Measurements from ENCODE around the gene GPR6.

The GPR6 gene

GRCh38 chr6:109978174-109979032, at the start of gene GPR6:
GPR6 (plus strand) TSS chr6:109978311; CDS start chr6:109979113, 802 bp downstream.
- peak; percentile 42 for DNase-seq

- DNase-seq: no peak
These were observed 43.8 kb upstream of the GPR6 start for GRCh38 chr6:109934293-109934692.

- no peak for DNase-seq
These were observed 38.5 kb upstream of the GPR6 start for GRCh38 chr6:109939654-109940053.

DNA sequence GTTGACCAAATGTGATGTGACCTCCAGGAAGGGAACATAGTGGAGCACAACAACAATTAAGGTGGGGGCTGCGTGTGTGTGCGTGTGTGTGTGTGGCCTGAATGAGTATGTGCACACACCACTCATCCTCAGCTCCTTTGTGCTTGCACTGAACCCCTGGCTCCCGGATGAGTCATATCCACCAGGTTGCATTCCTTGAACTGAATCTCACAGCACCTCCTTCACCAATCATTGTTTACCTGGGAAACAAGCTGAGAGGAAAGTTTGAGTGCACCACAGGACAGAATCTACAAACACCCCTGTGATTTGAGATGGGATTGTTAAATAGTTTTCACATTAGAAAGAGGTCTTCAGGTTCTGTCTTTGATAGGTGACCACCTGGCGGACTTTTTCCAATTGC, 33.7 kb upstream of the GPR6 start:
- no peak for DNase-seq

- no peak for DNase-seq
These were observed 33.0 kb upstream of the GPR6 start for GRCh38 chr6:109945091-109945490.

GRCh38 chr6:109946979-109947378, 31.1 kb upstream of the GPR6 start:
- no peak for DNase-seq

- DNase-seq: no peak
These were observed 28.6 kb upstream of the GPR6 start for GRCh38 chr6:109949281-109950065.

- no peak for DNase-seq
These were observed 22.6 kb upstream of the GPR6 start for GRCh38 chr6:109955491-109955890.

- DNase-seq: no peak
These were observed 19.5 kb upstream of the GPR6 start for GRCh38 chr6:109958626-109959025.

GRCh38 chr6:109961611-109962041, 16.5 kb upstream of the GPR6 start:
- no peak for DNase-seq

- DNase-seq: no peak
These were observed 15.8 kb upstream of the GPR6 start for GRCh38 chr6:109962271-109962670.

- DNase-seq: no peak
These were observed 14.4 kb upstream of the GPR6 start for GRCh38 chr6:109963598-109964170.

GRCh38 chr6:109964949-109965348, 13.2 kb upstream of the GPR6 start:
- DNase-seq: no peak

DNA sequence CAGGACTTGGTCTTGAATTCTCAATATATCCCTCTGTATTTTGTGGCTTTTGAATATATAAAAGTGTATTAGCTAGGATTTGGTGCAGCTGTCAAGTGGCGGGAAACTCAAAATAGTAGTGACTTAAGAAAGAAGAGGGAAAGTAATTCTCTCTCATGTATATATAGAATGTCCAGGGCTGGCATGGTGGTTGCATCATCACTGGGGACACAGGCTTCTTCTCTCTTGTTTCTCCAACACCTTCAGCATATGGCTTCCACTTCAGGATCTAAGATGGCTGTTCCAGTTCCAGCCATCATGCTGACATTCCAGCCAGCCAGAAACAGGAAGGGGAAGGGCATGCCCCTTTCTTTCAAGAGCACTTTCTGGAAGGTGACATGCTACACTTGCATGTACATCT, 11.8 kb upstream of the GPR6 start:
- no peak for DNase-seq

DNA sequence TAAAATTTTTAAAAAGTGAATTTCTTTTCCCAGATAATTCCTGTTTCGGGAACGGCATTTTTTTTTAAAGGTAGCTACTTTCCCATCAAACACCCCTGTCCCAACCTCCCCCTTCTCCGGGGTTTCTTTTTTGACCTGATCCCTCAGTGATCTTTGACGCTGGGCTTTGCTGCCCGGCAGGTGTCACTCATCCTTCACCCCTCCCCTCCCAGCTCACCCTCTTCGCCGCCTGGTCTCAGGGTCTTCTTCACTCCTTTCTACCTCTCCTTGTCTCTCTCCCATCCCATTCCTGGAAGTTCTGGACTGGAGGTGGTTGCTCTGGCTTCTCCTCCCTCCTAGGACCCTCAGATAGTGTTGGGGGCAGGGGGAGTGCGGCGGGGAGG, 329 bp upstream of the GPR6 start:
- DNase-seq: no peak

DNA sequence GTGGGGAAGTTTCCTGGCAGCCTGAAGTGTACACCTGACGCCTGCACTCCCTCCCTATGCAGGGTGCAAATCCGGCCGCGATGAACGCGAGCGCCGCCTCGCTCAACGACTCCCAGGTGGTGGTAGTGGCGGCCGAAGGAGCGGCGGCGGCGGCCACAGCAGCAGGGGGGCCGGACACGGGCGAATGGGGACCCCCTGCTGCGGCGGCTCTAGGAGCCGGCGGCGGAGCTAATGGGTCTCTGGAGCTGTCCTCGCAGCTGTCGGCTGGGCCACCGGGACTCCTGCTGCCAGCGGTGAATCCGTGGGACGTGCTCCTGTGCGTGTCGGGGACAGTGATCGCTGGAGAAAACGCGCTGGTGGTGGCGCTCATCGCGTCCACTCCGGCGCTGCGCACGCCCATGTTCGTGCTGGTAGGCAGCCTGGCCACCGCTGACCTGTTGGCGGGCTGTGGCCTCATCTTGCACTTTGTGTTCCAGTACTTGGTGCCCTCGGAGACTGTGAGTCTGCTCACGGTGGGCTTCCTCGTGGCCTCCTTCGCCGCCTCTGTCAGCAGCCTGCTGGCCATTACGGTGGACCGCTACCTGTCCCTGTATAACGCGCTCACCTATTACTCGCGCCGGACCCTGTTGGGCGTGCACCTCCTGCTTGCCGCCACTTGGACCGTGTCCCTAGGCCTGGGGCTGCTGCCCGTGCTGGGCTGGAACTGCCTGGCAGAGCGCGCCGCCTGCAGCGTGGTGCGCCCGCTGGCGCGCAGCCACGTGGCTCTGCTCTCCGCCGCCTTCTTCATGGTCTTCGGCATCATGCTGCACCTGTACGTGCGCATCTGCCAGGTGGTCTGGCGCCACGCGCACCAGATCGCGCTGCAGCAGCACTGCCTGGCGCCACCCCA, 1.2 kb downstream of the GPR6 start:
- DNase-seq: no peak

- DNase-seq: no peak
These were observed 6.3 kb downstream of the GPR6 start for GRCh38 chr6:109984410-109984809.

DNA sequence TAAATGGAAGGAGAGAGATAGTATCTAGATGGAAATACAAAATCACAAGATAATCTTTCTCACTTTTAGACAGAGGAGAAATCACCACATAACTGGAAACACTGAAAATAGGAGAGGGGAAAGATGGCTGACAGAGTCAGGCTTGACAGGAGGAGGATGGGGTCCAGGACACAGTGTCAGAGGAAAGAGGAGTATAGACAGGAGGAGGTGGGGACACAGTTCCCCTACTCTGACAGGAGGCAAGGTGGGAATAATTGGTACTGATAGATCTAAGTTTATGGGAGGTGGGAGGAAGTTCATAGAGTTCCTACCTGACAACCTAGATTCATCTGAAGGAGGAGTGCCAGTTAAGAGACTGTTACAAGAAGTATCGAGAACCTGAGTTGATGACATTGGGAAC, 9.1 kb downstream of the GPR6 start:
- DNase-seq: no peak

- no peak for DNase-seq
These were observed 13.3 kb downstream of the GPR6 start for GRCh38 chr6:109991201-109992101.

- no peak for DNase-seq
These were observed 20.2 kb downstream of the GPR6 start for GRCh38 chr6:109998159-109998785.

GRCh38 chr6:109999740-110000139, 21.6 kb downstream of the GPR6 start:
- no peak for DNase-seq

All from NCI-H524 treated with DMSO at 0.1 percent for 48 hours (cell line).